ENCODE measurements around the gene CACNA1D. TPM values are rescaled to one million over a fixed set of nuclear protein-coding genes. Genes with fewer than 3 reads are reported as not detected.

CACNA1D gene
- total and polyA plus RNA-seq, 8 donors, result 0.31 to 36.5 (median 12.5) TPM

GRCh38 chr3:53748512-53749271 lies 254.3 kb downstream of the CACNA1D start:
- TF ChIP-seq POLR2A (IDR thresholded peaks at IDR 0.05), result no peak
- no peak for TF ChIP-seq POLR2AphosphoS5 (IDR thresholded peaks at IDR 0.05)
- TF ChIP-seq, protein P1, sequence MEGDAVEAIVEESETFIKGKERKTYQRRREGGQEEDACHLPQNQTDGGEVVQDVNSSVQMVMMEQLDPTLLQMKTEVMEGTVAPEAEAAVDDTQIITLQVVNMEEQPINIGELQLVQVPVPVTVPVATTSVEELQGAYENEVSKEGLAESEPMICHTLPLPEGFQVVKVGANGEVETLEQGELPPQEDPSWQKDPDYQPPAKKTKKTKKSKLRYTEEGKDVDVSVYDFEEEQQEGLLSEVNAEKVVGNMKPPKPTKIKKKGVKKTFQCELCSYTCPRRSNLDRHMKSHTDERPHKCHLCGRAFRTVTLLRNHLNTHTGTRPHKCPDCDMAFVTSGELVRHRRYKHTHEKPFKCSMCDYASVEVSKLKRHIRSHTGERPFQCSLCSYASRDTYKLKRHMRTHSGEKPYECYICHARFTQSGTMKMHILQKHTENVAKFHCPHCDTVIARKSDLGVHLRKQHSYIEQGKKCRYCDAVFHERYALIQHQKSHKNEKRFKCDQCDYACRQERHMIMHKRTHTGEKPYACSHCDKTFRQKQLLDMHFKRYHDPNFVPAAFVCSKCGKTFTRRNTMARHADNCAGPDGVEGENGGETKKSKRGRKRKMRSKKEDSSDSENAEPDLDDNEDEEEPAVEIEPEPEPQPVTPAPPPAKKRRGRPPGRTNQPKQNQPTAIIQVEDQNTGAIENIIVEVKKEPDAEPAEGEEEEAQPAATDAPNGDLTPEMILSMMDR (IDR thresholded peaks at IDR 0.05), result no peak
- no peak for TF ChIP-seq EP300 (IDR thresholded peaks at IDR 0.05)
- Histone ChIP-seq H3K4me1 (peaks cover 0 to 9% (median 2%) of the 10 kb centered on the region in 4 donors), H3K27me3 (no peaks in the 10 kb centered on the region), H3K27ac (peak overlapping the region in 2 of 5 donors; percentile 39 to 42), H3K4me3 (no peak overlapping the region), H3K9me3 (no peaks in the 10 kb centered on the region), H3K36me3 (no peaks in the 10 kb centered on the region)
- DNase-seq, result no peak
- 76 to 86% (median 78%) methylated on average over 8 of the region's 8 CpGs for WGBS, 5 donors
- intact Hi-C loops (cut with DNase I; ENCODE audit: low total_unique reads), result no loop called here

GRCh38 chr3:53749448-53749847 lies 255.0 kb downstream of the CACNA1D start:
- Histone ChIP-seq H3K36me3 (no peaks in the 10 kb centered on the region), H3K4me3 (no peak overlapping the region), H3K27ac (peak overlapping the region in 2 of 5 donors; percentile 39 to 42), H3K27me3 (no peaks in the 10 kb centered on the region), H3K4me1 (peaks cover 0 to 2% (median under 1%) of the 10 kb centered on the region in 4 donors), H3K9me3 (no peaks in the 10 kb centered on the region)
- TF ChIP-seq EP300 (IDR thresholded peaks at IDR 0.05), result no peak
- no peak for TF ChIP-seq POLR2AphosphoS5 (IDR thresholded peaks at IDR 0.05)
- TF ChIP-seq POLR2A (IDR thresholded peaks at IDR 0.05), result no peak
- TF ChIP-seq, protein P1 (IDR thresholded peaks at IDR 0.05), result no peak
- intact Hi-C loops (cut with DNase I; ENCODE audit: low total_unique reads), result no loop called here
- no peak for DNase-seq
- WGBS, 5 donors, result 90 to 97% (median 95%) methylated on average over 5 of the region's 5 CpGs

GRCh38 chr3:53750253-53751210 lies 256.1 kb downstream of the CACNA1D start:
- TF ChIP-seq, protein P1 (IDR thresholded peaks at IDR 0.05), result no peak
- TF ChIP-seq EP300 (IDR thresholded peaks at IDR 0.05) (no peak), POLR2A (IDR thresholded peaks at IDR 0.05) (no peak), POLR2AphosphoS5 (IDR thresholded peaks at IDR 0.05) (no peak)
- intact Hi-C loops (cut with DNase I; ENCODE audit: low total_unique reads), result no loop called here
- Histone ChIP-seq H3K9me3 (no peaks in the 10 kb centered on the region), H3K27me3 (no peaks in the 10 kb centered on the region), H3K4me3 (no peak overlapping the region), H3K27ac (no peak overlapping the region), H3K36me3 (no peaks in the 10 kb centered on the region), H3K4me1 (no peaks in the 10 kb centered on the region)
- peak in 1 of 2 donors; percentile 35 for DNase-seq
- WGBS, 5 donors, result 74 to 85% (median 81%) methylated on average over 11 to 17 of the region's 17 CpGs

DNA sequence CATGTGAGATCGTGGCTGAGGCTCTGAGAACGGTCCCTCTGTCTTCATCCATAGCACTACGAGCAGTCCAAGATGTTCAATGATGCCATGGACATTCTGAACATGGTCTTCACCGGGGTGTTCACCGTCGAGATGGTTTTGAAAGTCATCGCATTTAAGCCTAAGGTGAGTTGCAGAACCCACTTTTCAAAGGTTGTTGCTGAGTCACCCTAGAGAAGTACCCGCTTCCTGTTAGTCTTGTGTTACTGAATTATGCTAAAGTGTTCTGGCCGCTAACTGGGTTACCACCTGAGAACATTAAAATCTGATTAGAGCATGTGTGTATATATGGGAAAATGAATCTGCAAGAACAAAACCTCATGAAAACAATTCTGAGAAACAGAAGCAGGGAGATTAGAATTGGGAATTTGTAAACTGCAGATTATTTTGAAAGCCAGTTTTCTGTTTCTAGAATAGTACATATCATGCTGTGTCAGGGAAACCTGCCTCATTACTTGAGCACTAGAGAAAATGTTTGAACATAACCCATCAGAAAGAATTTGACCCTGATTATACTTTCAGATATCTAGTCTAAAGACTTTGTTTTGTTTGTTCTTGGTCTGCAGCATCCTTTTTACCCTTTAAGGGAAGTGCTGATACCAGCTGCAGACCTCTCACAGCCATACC lies 259.2 kb downstream of the CACNA1D start:
- DNase-seq, result no peak
- H3K4me3 ChIP-seq, result no peak overlapping the region
- TF ChIP-seq POLR2AphosphoS5 (IDR thresholded peaks at IDR 0.05), result no peak
- TF ChIP-seq, protein P1 (IDR thresholded peaks at IDR 0.05), result no peak
- TF ChIP-seq EP300 (IDR thresholded peaks at IDR 0.05), result no peak
- no peak for TF ChIP-seq POLR2A (IDR thresholded peaks at IDR 0.05)
- intact Hi-C loops (cut with DNase I; ENCODE audit: low total_unique reads), result no loop called here
- H3K27ac ChIP-seq, result no peak overlapping the region
- H3K36me3 ChIP-seq, result no peaks in the 10 kb centered on the region
- H3K27me3 ChIP-seq, result no peaks in the 10 kb centered on the region
- WGBS, 5 donors, result 79 to 86% (median 83%) methylated on average over 8 to 9 of the region's 9 CpGs
- no peaks in the 10 kb centered on the region for H3K4me1 ChIP-seq
- H3K9me3 ChIP-seq, result no peaks in the 10 kb centered on the region
